Activated CD8-positive, alpha-beta memory T cell treated with anti-CD3 and anti-CD28 coated beads, Interleukin-2, amount 50 U/mL, for 1 hour (primary cell): Measurements from ENCODE around the gene XPR1.

Experiments used
- DNase-seq: peaks from one replicate; pipeline ENCODE4 v3.0.0-alpha.2; 2020; ENCODE audit errors: extremely low read depth

The XPR1 gene

DNA sequence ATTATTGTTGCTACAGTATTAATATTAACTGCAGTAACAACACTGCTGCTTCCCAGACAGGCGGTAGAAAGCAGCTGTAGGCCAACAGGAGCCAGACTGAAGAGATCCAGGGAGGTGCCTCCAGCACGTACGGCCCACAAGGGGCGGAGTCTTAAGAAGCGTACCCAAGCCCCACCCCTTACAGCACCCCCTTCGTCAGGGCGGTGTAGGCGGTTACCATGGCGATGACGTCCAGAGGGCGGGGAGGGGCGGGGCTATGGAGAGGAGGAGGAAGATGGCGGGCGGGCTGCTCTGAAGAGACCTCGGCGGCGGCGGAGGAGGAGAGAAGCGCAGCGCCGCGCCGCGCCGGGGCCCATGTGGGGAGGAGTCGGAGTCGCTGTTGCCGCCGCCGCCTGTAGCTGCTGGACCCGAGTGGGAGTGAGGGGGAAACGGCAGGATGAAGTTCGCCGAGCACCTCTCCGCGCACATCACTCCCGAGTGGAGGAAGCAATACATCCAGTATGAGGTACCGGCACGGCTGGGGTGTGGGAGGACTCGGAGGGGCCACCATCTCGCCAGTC is at the start of gene XPR1:
XPR1 (plus strand) TSS at position 257 of the 560 bp plus-strand sequence; CDS start at position 437, 180 bp downstream.
- peak; percentile 96 for DNase-seq

DNA sequence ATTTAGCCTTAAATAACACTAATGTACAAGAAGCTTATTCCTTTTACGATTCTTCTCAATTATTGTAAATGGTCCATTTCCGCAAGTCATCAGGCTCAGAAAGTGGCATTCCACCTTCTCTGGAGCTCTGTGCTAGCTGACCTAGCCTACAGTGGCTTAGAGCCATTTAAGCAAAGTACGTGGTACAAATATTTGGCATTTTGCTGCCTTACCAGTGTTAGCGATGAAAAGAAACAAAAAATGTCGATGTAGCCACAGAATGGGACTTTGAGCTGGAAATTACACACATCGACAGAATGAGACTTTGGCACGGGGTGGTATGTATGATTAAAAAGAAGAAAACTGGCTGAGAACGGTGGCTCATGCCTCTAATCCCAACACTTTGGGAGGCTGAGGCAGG is 47.0 kb upstream of the XPR1 start:
- DNase-seq = no peak

DNA sequence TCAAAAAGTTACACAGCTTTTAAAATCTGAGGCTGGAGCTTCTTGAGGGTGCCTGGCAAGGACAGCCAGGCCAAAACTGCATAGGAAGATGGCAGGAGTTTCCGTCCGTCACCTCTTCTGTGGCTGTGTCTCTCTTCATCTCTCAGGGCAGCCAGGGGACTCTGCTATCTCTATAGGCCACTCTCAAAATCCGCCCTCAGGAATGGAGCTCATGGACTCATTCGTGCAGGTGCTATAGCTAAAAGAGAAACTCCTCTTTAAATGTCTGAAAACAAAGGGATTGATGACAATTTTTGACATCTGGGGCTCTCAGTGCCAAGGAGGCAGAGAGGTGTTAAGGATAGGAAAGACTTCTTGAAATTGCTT is 45.8 kb upstream of the XPR1 start:
- no peak for DNase-seq

DNA sequence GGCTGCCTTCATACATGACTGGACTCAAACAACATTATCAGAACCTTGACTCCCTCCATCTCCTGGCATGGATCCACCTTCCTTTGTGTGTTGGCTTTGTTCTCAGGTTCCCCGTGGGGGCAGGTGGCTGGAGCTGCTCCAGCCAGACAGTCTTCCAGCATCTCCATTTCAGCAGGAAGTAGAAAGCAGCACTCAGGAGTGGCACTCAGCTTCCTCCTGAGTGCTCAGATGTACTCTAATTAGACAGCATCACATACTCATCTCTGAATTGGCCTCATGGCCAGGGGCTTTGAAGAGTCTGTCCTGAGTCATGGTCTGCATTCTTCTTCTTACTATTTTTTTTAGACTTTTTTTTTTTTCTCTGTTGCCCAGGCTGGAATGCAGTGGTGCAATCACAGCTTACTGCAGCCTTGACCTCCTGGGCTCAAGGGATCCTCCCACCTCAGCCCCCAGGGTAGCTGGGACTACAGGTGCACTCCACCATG is 45.1 kb upstream of the XPR1 start:
- no peak for DNase-seq

DNA sequence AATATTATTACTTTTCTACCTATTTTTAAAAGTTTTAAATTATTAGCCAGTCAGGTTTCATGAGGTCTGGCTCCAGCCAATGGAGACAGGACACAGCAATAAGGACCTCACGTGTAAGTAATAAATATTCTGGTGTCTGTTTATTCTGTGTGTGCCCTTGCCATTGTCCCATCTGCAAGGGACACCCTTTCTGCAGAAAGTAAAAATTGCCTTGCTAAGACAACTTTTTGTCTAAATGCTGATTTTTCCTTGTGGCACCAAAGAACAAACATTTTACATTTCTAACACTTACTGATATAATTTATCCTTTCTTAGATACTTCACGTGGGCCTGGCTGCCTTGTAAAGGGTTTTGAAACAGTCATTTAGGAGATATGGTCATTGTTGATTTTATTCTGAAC is 43.7 kb upstream of the XPR1 start:
- no peak for DNase-seq

DNA sequence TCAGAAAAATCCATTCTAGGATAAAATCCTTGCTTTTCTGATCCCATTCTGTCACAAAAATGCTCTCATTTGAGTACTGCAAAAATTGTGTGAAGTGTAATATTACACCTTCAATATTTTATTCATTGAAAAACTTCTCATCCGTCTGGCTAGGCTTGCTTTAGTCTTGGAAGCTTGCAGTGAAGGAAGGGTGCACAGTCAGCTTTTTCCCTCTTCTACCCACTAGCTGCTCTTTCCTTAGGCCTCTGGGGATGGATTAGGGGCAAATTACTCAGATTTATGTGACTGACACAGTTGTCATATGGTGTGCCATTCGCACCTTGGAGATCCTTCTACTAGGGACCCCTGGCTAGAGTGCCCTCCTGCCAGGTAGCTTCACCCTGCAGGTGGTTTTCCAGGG is 40.9 kb upstream of the XPR1 start:
- DNase-seq = no peak

DNA sequence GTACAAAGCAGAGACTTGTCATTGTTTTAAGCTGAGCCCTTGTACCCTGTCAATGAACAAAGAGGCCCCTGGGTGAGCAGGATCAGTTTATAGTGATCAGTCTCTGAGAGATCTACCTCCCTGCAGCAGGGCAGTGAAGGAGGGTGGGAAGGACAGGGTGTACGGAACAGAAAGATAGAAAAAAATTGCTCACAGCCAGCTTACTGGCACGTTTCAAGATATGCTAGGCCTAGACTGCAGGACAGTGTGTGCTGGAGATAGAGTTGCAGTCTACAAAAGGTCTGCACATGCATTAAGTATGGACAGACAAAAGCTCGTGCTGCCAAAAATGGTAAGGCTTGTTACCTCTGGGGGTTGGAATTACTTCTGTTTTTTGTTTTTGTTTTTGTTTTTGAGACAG is 38.4 kb upstream of the XPR1 start:
- no peak for DNase-seq

DNA sequence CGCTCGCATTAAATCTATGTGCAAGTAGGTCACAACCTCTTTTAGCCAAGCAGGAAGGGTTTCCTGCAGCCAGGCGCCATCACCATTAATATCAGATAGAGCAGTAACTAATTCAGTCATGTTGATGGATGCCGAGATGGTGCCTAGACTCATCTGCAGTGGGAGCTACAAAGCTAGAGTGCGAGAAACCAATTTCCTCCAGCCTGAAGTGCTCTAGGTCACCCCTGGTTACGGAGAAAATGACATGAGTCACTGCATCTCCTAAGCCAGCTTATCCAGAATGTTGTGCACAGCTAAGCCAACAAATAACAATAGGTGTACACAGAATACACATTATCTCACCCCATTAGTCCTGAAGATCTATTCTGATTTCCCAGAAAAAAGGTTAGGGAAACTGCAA is 37.1 kb upstream of the XPR1 start:
- DNase-seq = no peak

DNA sequence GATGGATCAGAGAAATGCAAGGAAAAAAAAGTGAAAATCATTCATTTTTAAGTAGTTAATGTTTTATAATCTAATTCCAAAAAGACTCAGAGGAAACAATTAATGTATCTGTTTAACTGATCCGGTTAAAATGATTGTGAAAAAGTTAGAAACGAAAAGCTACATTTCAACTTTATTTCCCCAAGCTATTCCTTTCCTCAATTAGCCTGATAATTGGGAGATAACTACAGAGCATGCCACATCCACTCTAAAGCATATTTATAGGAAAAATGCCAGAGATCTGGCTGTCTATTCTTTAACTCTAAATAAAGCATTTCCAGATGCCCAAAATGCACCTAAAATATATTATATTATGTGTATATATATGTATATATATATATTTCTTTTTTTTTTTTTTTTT is 35.9 kb upstream of the XPR1 start:
- no peak for DNase-seq

DNA sequence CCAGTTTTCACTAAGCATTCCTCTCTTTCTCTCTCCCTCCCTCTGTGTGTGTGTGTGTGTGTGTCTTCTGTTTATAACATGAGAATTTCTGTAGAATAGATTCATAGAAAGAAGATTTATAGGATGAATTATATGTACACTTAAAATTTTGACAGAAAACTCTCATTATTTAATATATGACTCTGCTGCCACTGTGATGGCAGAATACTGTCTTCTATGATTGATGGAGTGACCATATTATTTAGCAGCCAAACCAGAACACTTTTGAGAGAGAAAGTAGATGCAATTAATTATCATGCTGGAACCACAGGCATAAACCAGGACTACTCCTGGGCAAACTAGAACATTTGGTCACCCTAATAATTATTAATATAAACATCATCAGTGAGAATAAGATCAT is 34.3 kb upstream of the XPR1 start:
- DNase-seq = no peak

DNA sequence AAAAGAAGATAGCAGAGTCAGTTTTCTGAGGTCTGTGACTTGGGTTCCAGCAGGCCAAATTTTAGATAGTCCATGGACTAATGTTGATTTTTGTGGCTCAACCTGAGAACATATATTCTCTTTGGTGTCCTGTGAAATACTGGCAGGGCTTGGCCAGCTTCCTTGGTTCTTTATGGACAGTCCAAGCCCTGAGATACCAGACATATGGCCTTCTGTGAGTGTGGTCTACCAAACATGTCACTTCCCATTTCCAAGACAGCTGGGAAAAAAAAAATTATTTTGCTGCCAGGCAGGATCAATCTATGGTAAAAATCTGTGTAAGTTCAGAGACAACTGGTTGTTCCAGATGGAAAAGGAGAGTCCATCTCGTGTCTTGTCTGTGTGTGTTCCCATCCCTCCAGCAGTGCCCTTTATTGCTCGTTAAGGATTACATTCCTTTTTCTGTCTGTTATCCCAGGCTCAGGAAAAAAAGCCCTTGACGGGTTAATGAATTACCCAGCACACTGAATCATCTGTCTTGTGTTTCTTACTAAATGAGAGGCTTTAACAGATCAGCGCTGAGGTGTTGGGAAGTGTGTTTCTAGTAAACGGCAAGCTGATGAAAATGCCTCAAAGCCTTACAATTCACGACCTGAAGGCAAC is 33.4 kb upstream of the XPR1 start:
- DNase-seq = no peak

DNA sequence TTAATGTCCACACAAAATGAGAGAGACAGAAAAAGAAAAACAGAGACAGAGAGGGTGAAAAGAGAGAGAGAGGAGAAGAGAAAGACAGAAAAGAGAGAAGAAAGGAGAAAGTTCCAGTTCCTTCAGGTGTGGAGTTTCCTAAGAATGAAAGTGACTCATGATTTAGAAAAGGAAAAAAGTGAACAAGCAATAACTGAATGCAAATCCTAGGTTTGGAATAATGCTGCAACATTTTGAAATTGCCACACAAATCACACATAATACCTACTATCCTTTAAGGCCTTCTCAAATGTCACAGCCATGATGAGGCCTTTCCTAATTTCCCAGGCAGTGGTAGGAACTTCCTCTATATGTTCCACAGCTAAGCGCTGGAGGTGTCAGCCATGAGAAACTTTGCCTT is 31.5 kb upstream of the XPR1 start:
- no peak for DNase-seq

DNA sequence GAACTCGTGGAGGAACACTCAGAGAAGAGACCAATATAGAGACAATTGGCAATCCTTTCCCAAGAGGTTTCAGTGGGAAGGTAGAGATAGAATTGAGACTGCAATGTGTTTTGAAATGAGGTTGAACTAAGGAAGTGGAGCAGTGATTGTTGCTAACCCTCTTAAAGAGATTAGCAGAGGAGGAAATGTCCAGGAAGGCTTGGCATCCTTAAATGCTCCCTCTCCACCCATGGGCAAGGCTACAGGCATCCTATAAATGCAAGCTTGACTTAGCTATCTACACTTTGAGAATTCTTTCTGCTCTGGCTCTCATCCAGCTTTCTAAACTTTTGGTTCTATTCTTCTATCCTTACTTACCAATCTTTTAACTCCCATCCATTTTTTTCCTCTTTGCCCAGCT is 30.3 kb upstream of the XPR1 start:
- no peak for DNase-seq

DNA sequence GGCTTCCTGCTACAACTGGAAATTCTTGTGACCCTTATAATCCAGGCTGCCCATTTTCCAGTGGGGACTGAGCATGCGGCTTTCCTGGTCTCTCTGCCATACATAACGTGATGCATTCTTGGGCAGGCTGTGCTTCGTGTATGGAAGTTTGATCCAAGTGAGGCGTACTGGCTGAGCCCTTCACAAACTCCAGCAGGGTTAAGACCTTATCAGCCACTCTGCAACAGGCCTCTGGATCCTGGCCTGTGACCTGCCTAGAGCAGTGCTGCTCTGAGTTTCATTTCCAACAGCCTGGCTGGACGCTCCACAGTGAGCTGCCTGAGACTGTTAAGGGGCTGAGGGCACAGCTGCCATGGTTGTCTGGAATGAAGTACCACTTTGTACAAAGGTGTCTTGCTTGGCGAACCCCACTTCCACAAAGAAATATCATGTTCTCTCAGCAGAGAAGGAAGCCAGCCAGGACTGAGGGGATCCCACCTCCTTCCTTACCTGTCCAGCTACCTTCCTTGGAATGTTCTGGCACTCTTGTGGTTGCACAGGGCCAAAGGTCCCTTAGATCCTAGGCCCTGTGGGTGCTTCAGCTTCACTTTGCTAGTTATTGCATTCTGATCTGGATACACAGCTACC is 28.5 kb upstream of the XPR1 start:
- DNase-seq = no peak

DNA sequence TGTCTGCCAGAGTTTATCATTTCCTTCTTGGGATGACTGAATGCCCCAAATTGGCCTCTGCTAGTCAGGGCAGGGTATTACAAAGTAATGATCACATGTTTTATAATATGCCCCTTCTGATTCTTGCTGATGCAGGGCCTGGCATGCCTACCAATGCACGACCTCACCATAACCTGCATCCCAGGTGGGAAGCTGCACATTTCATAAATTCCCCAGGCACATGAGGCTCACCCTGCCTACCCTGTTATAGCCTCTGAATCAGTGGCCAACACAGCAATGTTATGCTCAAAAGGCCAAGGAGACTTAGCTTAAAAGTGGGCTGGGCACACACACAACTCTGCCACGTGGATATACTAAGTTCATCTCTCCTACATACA is 28.0 kb upstream of the XPR1 start:
- DNase-seq = no peak

DNA sequence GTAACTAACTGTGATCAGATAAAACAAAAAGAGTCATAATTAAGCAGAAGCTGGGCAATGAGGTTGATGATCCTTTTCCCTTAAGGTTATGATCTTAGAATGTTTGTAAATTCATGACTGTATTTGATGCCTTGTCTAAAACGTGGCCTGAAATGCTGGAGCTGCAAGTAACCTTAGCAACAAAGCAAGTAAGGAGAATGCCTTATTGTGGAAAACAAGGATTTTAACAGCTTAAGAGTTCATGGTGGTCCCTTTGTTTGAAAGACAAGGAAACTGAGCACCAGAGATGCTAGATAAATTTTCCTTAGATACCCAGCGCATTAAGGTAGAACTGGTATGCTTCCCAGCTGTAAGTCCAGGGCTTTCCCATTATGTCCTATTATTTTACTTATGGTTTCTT is 25.7 kb upstream of the XPR1 start:
- no peak for DNase-seq

DNA sequence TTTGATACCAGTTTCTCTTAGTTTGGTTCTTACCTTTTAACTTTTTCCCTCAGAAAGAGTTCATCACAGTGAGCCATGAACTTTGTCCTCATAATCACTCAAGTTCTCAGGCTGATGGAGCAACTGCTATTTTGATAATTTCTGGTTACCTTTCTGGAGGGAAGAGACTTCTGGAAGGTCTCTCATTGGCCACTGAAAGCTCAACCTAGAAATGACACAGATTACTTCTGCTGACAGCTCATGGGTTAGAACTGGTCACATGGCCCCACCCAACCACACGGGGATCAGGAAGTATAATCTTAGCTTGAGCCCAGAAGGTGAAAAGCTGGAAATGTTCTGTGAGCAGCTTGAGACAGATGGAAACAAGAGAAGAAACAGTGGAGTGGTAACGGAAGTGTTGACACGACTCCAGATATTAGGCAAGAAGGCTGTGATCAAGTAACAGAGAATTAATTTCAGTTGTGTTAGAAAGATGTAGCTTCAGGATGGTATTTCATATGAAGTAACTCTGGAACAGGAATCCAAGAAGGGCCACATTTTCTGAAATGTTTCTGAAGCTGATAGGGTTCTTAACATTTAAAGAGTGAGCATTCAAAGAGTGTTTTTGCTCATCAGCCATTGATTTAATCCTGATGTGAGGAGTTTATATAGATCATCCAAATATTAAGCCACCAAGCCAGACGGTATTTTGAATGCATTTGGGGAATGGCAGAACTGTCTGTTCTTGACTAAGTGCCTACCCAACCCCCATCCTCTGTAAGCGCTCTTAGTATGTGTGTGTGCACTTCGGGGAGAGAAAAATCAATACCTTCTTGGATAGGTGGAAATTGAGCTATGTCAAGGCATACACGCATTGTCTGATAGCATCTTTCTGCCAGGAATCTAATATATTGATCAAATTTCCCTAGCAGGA is 21.9 kb upstream of the XPR1 start:
- DNase-seq = no peak

DNA sequence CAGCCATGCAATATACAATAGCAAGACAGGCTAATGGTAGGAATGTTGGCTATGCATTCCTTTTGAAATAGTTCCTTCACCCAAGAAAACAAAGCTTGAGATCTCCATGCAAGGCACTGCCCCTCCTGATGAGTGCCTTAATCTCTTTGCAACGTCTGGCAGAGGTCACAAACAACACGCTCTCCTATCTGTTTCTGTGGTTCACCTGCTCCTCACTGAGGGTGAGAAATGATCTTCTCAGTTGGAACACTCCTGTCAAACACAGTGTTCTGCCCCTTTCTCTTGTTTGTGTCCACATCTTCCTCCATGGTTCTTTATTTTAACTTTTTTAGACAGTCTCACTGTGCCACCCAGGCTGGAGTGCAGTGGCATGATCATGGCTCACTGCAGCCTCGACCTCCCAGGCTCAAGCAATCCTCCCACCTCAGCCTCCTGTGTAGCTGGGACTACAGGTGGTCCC is 21.2 kb upstream of the XPR1 start:
- no peak for DNase-seq

DNA sequence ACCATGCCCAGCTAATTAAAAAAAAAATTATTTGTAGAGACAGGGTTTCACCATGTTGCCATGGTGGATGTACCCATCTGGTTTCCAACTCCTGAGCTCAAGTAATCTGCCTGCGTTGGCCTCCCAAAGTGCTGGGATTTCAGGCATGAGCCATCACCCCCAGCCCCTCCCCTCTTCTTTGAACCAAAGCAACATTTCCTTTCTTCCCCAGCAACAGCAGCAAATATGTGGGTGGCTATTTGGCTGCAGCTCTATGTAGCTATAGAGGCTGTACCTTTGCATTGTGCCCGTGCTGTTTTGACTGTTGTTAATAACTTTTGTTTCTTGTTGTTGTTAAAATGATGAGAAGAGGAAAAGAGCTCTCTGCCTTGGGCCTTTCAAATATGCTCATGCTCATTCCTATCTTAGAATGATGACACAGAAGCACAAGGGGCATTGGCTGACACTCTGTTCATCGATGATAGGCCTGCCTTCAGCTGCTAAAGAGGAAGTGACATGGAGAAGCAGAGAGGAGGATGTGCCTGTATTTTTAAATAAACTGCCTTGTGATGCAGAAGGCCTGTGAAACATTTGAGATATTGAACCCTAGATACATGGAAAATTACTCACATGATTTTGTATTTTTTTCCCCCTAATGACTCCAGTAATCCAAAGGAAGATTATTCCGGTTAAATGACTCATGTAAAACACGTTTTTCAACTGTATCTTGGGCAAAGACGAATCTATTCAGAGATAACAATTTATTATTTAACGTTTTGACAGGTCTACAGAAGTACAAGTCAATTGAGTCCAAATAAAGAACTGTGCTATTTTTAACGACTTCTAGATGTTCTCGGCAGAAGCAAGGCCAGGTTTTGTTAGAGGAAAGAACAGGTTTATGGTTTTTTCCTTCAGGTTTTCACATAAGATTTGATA is 20.5 kb upstream of the XPR1 start:
- DNase-seq = no peak

DNA sequence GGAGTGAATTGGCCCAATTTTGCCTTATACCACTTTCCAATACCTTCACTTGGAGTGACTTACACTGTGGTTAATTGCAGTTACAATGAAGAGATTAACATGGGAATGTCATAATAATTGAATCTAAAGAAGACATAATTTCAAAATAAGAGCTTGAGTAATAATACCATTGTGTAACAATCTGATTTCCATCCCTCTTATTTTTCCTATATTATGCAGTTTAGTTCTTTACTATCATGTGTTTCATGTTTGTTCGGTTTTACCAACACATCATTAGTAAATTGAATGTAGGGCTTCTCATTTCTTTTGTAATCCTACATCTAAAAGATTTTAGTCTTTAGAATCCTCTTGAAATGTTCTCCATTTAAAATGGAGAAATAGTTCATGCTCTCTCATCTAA is 19.2 kb upstream of the XPR1 start:
- DNase-seq = no peak

DNA sequence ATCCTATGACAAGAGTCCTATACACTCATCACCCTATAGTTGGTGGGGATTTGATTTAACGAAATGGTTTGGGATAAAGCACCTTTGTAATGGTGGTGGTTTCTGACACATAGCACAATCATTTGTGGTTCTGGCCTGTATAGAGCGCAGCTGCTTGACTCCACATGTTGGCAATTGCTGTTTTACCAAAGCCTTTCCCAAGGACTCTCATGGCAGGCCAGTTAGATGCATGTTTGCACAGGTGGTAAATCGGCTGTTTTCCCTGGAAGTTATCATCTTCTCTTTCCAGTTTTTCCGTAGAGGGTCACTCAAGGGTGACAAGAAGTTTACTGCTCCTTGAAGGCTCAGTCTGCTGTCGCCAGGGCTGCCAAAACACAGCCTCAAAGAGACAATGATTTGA is 17.1 kb upstream of the XPR1 start:
- DNase-seq = no peak
